ENCODE measurements around the gene ADAMTS1. TPM values are rescaled to one million over a fixed set of nuclear protein-coding genes. Genes with fewer than 3 reads are reported as not detected.

ADAMTS1 gene
- total RNA-seq, 1 donor from 2014 or later: 27.2 TPM

DNA sequence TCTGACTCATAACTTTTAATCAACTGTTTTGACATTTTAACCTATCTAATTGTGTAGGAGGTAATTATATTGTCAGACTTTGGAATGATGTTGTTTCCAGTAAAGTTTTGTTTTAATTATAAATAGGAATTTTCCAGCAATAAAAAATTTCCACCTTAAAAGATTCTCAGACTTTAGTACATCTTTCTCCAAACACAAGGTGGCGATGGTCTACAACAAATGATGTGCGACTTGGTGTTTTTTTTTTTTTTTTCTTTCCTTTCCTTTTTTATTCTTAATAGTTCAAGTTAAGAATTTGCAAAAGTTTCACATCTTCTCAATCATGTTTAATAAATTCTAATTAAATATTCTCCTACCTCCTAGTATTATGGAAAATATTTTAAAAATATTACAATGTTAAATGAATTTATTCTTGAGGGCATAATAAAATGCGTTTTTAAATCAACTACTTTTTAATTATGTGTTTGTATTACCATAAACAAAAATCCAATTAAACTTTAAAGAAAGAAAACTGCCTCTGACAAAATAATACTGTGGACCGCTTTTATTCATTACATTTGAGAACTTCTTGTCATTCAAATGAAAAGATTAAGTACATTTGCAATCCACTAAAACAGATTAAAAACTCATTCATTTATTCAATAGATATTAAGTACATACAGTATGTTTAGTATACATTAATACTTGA is 4.4 kb upstream of the ADAMTS1 start:
- no peak for DNase-seq (ENCODE audit: low spot score)

GRCh38 chr21:26847921-26848320 is 2.7 kb upstream of the ADAMTS1 start:
- Mint-ChIP-seq H3K27ac (ENCODE audit: unreplicated experiment) (no peak overlapping the region), H3K4me1 (ENCODE audit: low read depth) (peaks cover 26% of the 10 kb centered on the region)
- no peak for DNase-seq (ENCODE audit: low spot score)

More for the DNA sequence above, 4.4 kb upstream of the ADAMTS1 start:
- Mint-ChIP-seq H3K27me3 (ENCODE audit: low read depth) (no peaks in the 10 kb centered on the region), H3K9me3 (ENCODE audit: low read depth) (no peaks in the 10 kb centered on the region), H3K36me3 (ENCODE audit: low read depth) (no peaks in the 10 kb centered on the region), H3K4me3 (ENCODE audit: unreplicated experiment) (no peak overlapping the region), H3K4me1 (ENCODE audit: low read depth) (peaks cover 17% of the 10 kb centered on the region), H3K27ac (ENCODE audit: unreplicated experiment) (no peak overlapping the region)
- TF ChIP-seq, protein P1, sequence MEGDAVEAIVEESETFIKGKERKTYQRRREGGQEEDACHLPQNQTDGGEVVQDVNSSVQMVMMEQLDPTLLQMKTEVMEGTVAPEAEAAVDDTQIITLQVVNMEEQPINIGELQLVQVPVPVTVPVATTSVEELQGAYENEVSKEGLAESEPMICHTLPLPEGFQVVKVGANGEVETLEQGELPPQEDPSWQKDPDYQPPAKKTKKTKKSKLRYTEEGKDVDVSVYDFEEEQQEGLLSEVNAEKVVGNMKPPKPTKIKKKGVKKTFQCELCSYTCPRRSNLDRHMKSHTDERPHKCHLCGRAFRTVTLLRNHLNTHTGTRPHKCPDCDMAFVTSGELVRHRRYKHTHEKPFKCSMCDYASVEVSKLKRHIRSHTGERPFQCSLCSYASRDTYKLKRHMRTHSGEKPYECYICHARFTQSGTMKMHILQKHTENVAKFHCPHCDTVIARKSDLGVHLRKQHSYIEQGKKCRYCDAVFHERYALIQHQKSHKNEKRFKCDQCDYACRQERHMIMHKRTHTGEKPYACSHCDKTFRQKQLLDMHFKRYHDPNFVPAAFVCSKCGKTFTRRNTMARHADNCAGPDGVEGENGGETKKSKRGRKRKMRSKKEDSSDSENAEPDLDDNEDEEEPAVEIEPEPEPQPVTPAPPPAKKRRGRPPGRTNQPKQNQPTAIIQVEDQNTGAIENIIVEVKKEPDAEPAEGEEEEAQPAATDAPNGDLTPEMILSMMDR (IDR thresholded peaks at IDR 0.05): peak; percentile 76

GRCh38 chr21:26847002-26847401 is 1.8 kb upstream of the ADAMTS1 start:
- peaks cover 35% of the 10 kb centered on the region for H3K4me1 Mint-ChIP-seq (ENCODE audit: low read depth)
- H3K36me3 Mint-ChIP-seq (ENCODE audit: low read depth): peaks cover 5% of the 10 kb centered on the region
- H3K27me3 Mint-ChIP-seq (ENCODE audit: low read depth): no peaks in the 10 kb centered on the region

More at GRCh38 chr21:26847921-26848320, 2.7 kb upstream of the ADAMTS1 start:
- TF ChIP-seq, protein P1 (IDR thresholded peaks at IDR 0.05): no peak
- no peak overlapping the region for H3K4me3 Mint-ChIP-seq (ENCODE audit: unreplicated experiment)
- H3K9me3 Mint-ChIP-seq (ENCODE audit: low read depth): no peaks in the 10 kb centered on the region
- H3K27me3 Mint-ChIP-seq (ENCODE audit: low read depth): no peaks in the 10 kb centered on the region
- no peaks in the 10 kb centered on the region for H3K36me3 Mint-ChIP-seq (ENCODE audit: low read depth)

DNA sequence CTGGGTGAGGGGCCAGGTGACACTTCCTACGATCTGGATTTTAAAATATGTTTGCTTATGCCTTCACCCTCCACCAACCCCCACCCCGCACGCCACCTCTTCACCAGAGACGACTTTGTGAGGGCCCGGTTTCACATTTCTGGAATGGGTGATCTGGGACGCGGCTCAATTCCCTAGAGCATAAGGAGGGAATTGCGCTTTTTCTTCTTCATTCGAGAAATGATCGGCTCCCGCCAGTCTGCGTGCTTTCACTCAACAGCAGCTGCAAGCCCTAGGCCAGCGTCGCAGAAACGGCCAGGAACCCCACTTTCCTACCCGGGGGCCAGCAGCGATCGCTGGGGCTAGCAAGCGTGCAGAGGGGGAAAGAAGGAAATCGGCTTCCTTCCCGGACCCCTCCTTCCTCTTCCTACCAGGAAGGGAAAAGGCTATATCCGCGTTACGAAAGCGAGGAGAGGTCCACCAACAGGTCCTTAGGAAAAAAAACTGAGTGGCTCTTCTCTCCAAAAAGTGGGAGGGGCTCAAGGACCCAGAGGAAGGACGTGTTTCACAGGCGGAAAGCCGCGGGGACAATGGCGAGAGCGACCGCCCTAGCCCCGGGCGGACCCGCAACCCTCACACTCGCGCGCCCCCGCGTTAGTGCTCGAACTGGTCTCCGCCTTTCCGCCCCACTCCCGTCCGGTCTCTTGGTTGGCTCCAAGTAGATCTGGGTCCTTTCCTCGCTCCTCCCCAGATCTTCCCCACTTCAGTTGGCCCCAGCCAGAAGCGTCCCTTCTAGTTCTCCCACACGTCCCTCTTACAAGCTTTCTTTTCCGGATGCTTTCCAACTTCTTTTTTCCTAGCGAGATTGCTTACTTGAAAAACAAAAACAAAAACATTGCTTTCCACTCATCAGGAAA is 1.1 kb upstream of the ADAMTS1 start:
- Mint-ChIP-seq H3K4me1 (ENCODE audit: low read depth) (peaks cover 40% of the 10 kb centered on the region), H3K4me3 (ENCODE audit: unreplicated experiment) (peak overlapping the region; percentile 96), H3K9me3 (ENCODE audit: low read depth) (no peaks in the 10 kb centered on the region), H3K27me3 (ENCODE audit: low read depth) (no peaks in the 10 kb centered on the region), H3K36me3 (ENCODE audit: low read depth) (peaks cover 7% of the 10 kb centered on the region), H3K27ac (ENCODE audit: unreplicated experiment) (peak overlapping the region; percentile 64)
- peak; percentile 94 for DNase-seq (ENCODE audit: low spot score)
- TF ChIP-seq, protein P1 (IDR thresholded peaks at IDR 0.05): no peak

More at GRCh38 chr21:26847002-26847401, 1.8 kb upstream of the ADAMTS1 start:
- H3K9me3 Mint-ChIP-seq (ENCODE audit: low read depth): no peaks in the 10 kb centered on the region
- H3K27ac Mint-ChIP-seq (ENCODE audit: unreplicated experiment): no peak overlapping the region
- TF ChIP-seq, protein P1 (IDR thresholded peaks at IDR 0.05): no peak
- no peak for DNase-seq (ENCODE audit: low spot score)
- peak overlapping the region; percentile 96 for H3K4me3 Mint-ChIP-seq (ENCODE audit: unreplicated experiment)

- H3K36me3 Mint-ChIP-seq (ENCODE audit: low read depth): peaks cover 11% of the 10 kb centered on the region
- H3K27me3 Mint-ChIP-seq (ENCODE audit: low read depth): no peaks in the 10 kb centered on the region
- peaks cover 43% of the 10 kb centered on the region for H3K4me1 Mint-ChIP-seq (ENCODE audit: low read depth)
- H3K9me3 Mint-ChIP-seq (ENCODE audit: low read depth): no peaks in the 10 kb centered on the region
- peak overlapping the region; percentile 64 for H3K27ac Mint-ChIP-seq (ENCODE audit: unreplicated experiment)
- H3K4me3 Mint-ChIP-seq (ENCODE audit: unreplicated experiment): peak overlapping the region; percentile 96
- TF ChIP-seq, protein P1 (IDR thresholded peaks at IDR 0.05): no peak
- DNase-seq (ENCODE audit: low spot score): no peak
Measured at GRCh38 chr21:26845759-26846035, 488 bp upstream of the ADAMTS1 start.

Measured in chondrocyte (in vitro differentiated cells).